DOHH2 (cell line): ENCODE measurements around the gene PTGFRN.

ENCODE experiments used
- H3F3A ChIP-seq: fragments of 200-600 bp; sonication (generic), shearing (Covaris generic); 2 replicates; pipeline ENCODE4 v1.6.0; 2016; ENCODE audit warnings: antibody characterized with exemption, mild to moderate bottlenecking; ENCODE audit not compliant: control insufficient read depth, insufficient read depth
- H3K27ac ChIP-seq: fragments of 200-600 bp; sonication (generic); 2 replicates; pipeline ENCODE4 v1.5.1; 2014; ENCODE audit warnings: low read depth, mild to moderate bottlenecking, low read length, moderate library complexity
- H3K27me3 ChIP-seq: fragments of 200-600 bp; sonication (generic); 2 replicates; pipeline ENCODE4 v1.6.1; 2014; ENCODE audit warnings: mild to moderate bottlenecking, low read length, mixed read lengths; ENCODE audit not compliant: control insufficient read depth
- H3K36me3 ChIP-seq: fragments of 200-600 bp; sonication (generic); 2 replicates; pipeline ENCODE4 v1.6.1; 2014; ENCODE audit warnings: mild to moderate bottlenecking, low read length, moderate library complexity, mixed read lengths; ENCODE audit not compliant: control insufficient read depth
- H3K4me1 ChIP-seq: fragments of 200-600 bp; sonication (generic); 2 replicates; pipeline ENCODE4 v1.6.1; 2014; ENCODE audit warnings: mild to moderate bottlenecking, low read length, mixed read lengths; ENCODE audit not compliant: control insufficient read depth
- H3K4me2 ChIP-seq: fragments of 200-600 bp; sonication (generic); 2 replicates; pipeline ENCODE4 v1.6.0; 2014; ENCODE audit warnings: mild to moderate bottlenecking, low read length, moderate library complexity
- H3K4me3 ChIP-seq: fragments of 200-600 bp; sonication (generic); 2 replicates; pipeline ENCODE4 v1.5.1; 2014; ENCODE audit warnings: mild to moderate bottlenecking, low read length, mixed read lengths
- H3K79me2 ChIP-seq: fragments of 200-600 bp; sonication (generic); 2 replicates; pipeline ENCODE4 v1.6.1; 2014; ENCODE audit warnings: mild to moderate bottlenecking, low read length, mixed read lengths; ENCODE audit not compliant: control insufficient read depth
- H3K9me2 ChIP-seq: fragments of 200-600 bp; sonication (generic); replicated peaks from 2 replicates; pipeline ENCODE4 v1.6.1; 2014; ENCODE audit warnings: mild to moderate bottlenecking, low read length, mixed read lengths; ENCODE audit not compliant: control insufficient read depth
- H3K9me3 ChIP-seq: fragments of 200-600 bp; sonication (generic); 2 replicates; pipeline ENCODE4 v1.6.1; 2014; ENCODE audit warnings: antibody characterized with exemption, low read length, mixed read lengths; ENCODE audit not compliant: control insufficient read depth, insufficient read depth
- H4K20me1 ChIP-seq: fragments of 200-600 bp; sonication (generic); 2 replicates; pipeline ENCODE4 v1.6.0; 2014; ENCODE audit warnings: low read depth, mild to moderate bottlenecking, antibody characterized with exemption, low read length, moderate library complexity; ENCODE audit not compliant: control insufficient read depth, insufficient read depth
- EZH2phosphoT487 ChIP-seq: fragments of 200-600 bp; sonication (generic); IDR thresholded peaks from 2 replicates; pipeline ENCODE4 v1.6.1; 2017; ENCODE audit warnings: borderline replicate concordance, mild to moderate bottlenecking, antibody characterized with exemption, low read length, moderate library complexity, mixed read lengths
- TF ChIP-seq, protein P1 (sequence below): fragments of 200-600 bp; sonication (generic); IDR thresholded peaks from one replicate; pipeline ENCODE4 v1.5.1; 2014; ENCODE audit warnings: antibody characterized with exemption, mild to moderate bottlenecking, low read depth, low read length; ENCODE audit not compliant: poor library complexity, severe bottlenecking

The PTGFRN gene

DNA sequence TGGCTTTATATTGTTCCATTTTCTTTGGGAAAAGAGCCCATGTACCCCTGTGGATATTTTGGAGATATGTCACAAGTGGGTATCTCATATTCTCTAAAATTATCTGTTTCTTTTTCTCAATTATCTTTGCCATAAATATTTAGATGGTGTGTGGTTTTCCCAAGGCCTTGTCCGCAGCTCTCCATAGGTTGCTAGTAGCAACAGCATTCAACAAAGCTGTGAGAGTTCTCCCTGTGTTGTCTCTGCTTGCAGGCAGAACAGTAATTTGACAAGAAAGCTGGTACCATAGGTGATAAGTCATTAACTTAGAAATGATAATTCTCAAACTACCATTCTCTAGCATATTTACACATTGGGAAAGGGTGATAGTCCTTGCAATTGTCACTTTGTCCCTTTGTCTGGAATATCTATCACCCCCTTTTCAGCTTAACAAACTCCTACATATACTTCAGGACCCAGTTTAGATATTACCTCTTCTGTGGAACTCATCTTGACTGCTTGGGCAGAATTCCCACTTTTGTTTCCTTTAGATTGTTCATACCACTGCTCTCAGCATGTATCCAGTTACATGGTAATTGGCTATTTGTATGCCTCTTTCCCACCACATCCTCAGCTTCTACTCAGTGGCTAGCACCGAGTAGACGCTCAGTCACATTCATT is 100.7 kb downstream of the PTGFRN start:
- Histone ChIP-seq H3K36me3 (no peaks in the 10 kb centered on the region), H3K27ac (no peak overlapping the region)

DNA sequence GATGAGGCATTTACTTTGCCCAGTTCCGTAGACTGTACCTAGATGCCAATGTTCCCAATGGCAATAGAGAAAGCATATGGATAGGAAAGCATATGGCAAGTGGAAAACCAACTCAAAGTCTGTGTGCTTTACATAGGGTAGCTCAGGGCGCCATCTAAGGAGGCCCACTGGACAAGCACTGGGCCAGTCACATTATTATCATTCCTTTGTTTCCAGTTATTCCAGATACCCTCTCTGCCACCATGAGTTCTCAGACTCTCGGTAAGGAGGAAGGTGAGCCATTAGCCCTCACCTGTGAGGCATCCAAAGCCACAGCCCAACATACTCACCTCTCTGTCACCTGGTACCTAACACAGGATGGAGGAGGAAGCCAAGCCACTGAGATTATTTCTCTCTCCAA is 101.6 kb downstream of the PTGFRN start:
- Histone ChIP-seq H4K20me1 (no peaks in the 10 kb centered on the region), H3K9me3 (no peaks in the 10 kb centered on the region), H3K4me3 (no peak overlapping the region), H3K36me3 (no peaks in the 10 kb centered on the region), H3K9me2 (no peaks in the 10 kb centered on the region), H3K4me1 (no peaks in the 10 kb centered on the region), H3K79me2 (no peaks in the 10 kb centered on the region), H3F3A (no peaks in the 10 kb centered on the region), H3K4me2 (no peak overlapping the region), H3K27me3 (peaks cover 3% of the 10 kb centered on the region), H3K27ac (no peak overlapping the region)
- TF ChIP-seq, protein P1, sequence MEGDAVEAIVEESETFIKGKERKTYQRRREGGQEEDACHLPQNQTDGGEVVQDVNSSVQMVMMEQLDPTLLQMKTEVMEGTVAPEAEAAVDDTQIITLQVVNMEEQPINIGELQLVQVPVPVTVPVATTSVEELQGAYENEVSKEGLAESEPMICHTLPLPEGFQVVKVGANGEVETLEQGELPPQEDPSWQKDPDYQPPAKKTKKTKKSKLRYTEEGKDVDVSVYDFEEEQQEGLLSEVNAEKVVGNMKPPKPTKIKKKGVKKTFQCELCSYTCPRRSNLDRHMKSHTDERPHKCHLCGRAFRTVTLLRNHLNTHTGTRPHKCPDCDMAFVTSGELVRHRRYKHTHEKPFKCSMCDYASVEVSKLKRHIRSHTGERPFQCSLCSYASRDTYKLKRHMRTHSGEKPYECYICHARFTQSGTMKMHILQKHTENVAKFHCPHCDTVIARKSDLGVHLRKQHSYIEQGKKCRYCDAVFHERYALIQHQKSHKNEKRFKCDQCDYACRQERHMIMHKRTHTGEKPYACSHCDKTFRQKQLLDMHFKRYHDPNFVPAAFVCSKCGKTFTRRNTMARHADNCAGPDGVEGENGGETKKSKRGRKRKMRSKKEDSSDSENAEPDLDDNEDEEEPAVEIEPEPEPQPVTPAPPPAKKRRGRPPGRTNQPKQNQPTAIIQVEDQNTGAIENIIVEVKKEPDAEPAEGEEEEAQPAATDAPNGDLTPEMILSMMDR, result no peak
- TF ChIP-seq EZH2phosphoT487, result no peak

More for the DNA sequence above, 100.7 kb downstream of the PTGFRN start:
- H3K4me1 ChIP-seq, result no peaks in the 10 kb centered on the region
- no peak overlapping the region for H3K4me2 ChIP-seq
- H3F3A ChIP-seq, result no peaks in the 10 kb centered on the region
- no peak overlapping the region for H3K4me3 ChIP-seq
- H3K9me2 ChIP-seq, result no peaks in the 10 kb centered on the region
- TF ChIP-seq EZH2phosphoT487, result no peak
- TF ChIP-seq, protein P1, result no peak
- H3K27me3 ChIP-seq, result peaks cover 4% of the 10 kb centered on the region
- no peaks in the 10 kb centered on the region for H3K79me2 ChIP-seq
- H3K9me3 ChIP-seq, result no peaks in the 10 kb centered on the region
- H4K20me1 ChIP-seq, result no peaks in the 10 kb centered on the region

DNA sequence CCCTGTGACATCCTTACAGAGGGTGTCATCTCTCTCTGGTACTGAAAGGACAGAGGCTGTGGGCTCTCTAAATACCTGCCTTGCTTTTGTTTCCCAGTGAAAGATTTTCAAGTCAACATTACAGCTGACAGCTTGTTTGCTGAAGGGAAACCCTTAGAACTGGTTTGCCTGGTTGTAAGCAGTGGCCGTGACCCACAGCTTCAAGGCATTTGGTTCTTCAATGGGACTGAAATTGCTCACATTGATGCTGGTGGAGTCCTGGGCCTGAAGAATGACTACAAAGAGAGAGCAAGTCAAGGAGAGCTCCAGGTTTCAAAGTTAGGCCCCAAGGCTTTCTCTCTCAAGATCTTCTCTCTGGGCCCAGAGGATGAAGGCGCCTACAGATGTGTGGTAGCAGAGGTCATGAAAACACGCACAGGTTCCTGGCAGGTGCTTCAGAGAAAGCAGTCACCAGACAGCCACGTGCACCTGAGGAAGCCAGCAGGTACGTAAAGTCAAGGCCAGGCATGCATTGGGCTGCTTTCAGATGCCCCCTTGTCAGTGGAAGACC is 103.7 kb downstream of the PTGFRN start:
- H3K27ac ChIP-seq, result no peak overlapping the region
- H3K9me2 ChIP-seq, result no peaks in the 10 kb centered on the region
- H3K4me2 ChIP-seq, result no peak overlapping the region
- no peaks in the 10 kb centered on the region for H3K79me2 ChIP-seq
- H3K27me3 ChIP-seq, result peaks cover 3% of the 10 kb centered on the region; the same call in 1 of the 2 replicates
- H3K4me3 ChIP-seq, result no peak overlapping the region
- H4K20me1 ChIP-seq, result no peaks in the 10 kb centered on the region
- H3F3A ChIP-seq, result no peaks in the 10 kb centered on the region
- TF ChIP-seq, protein P1, result no peak
- TF ChIP-seq EZH2phosphoT487, result no peak
- no peaks in the 10 kb centered on the region for H3K36me3 ChIP-seq
- H3K9me3 ChIP-seq, result no peaks in the 10 kb centered on the region
- no peaks in the 10 kb centered on the region for H3K4me1 ChIP-seq
